ENCODE data around the gene MRPL28. TPM values are rescaled to one million over a fixed set of nuclear protein-coding genes. Genes with fewer than 3 reads are reported as not detected.

The MRPL28 gene
- total RNA-seq, 2 donors from 2014 or later: 137 to 138 TPM

GRCh38 chr16:340370-341091 is 29.8 kb downstream of the MRPL28 start:
- peaks cover 7% of the 10 kb centered on the region for H3K4me1 Mint-ChIP-seq
- Histone ChIP-seq H3K4me1 (ENCODE audit: control insufficient read depth, insufficient read depth, low read length) (no peaks in the 10 kb centered on the region), H3K4me3 (ENCODE audit: low read length) (no peak overlapping the region), H3K9ac (ENCODE audit: extremely low read depth, low read length, poor library complexity, severe bottlenecking) (no peak overlapping the region), H3K9me3 (ENCODE audit: control insufficient read depth, low read length) (peaks cover 13% of the 10 kb centered on the region), H3K36me3 (ENCODE audit: control insufficient read depth, insufficient read depth, low read length) (peaks cover 26% of the 10 kb centered on the region), H3K27me3 (ENCODE audit: control insufficient read depth, insufficient read depth, low read length, poor library complexity, severe bottlenecking) (no peaks in the 10 kb centered on the region), H3K27ac (ENCODE audit: low read depth, low read length) (no peak overlapping the region)
- DNase-seq: no peak
- H3K27me3 Mint-ChIP-seq (ENCODE audit: insufficient read depth): no peaks in the 10 kb centered on the region
- peaks cover 40% of the 10 kb centered on the region for H3K36me3 Mint-ChIP-seq (ENCODE audit: low read depth)
- H3K9me3 Mint-ChIP-seq: peaks cover 6% of the 10 kb centered on the region
- WGBS, 2 experiments (ENCODE audit: insufficient coverage in 1 of 2, insufficient read length in 1 of 2): 95 to 97% methylated on average over 18 to 23 of the region's 23 CpGs
- no peak overlapping the region for H3K4me3 Mint-ChIP-seq
- no peak for TF ChIP-seq CTCF (conservative IDR thresholded peaks at IDR 0.05)
- no peak overlapping the region for H3K27ac Mint-ChIP-seq

- no peak for TF ChIP-seq CTCF (conservative IDR thresholded peaks at IDR 0.05)
- peaks cover 6% of the 10 kb centered on the region for H3K9me3 Mint-ChIP-seq
- H3K4me1 Mint-ChIP-seq: peaks cover 7% of the 10 kb centered on the region
Observed at GRCh38 chr16:339680-340079, 30.7 kb downstream of the MRPL28 start.

GRCh38 chr16:337975-338575 is 32.3 kb downstream of the MRPL28 start:
- Mint-ChIP-seq H3K4me3 (no peak overlapping the region), H3K27ac (no peak overlapping the region), H3K27me3 (ENCODE audit: insufficient read depth) (no peaks in the 10 kb centered on the region), H3K9me3 (peaks cover 6% of the 10 kb centered on the region), H3K36me3 (ENCODE audit: low read depth) (peaks cover 24% of the 10 kb centered on the region), H3K4me1 (peaks cover 7% of the 10 kb centered on the region)
- peaks cover 8% of the 10 kb centered on the region for H3K9me3 ChIP-seq (ENCODE audit: control insufficient read depth, low read length)
- no peak for TF ChIP-seq CTCF (conservative IDR thresholded peaks at IDR 0.05)
- H3K9ac ChIP-seq (ENCODE audit: extremely low read depth, low read length, poor library complexity, severe bottlenecking): no peak overlapping the region
- no peak for DNase-seq
- H3K27me3 ChIP-seq (ENCODE audit: control insufficient read depth, insufficient read depth, low read length, poor library complexity, severe bottlenecking): no peaks in the 10 kb centered on the region
- no peak overlapping the region for H3K4me3 ChIP-seq (ENCODE audit: low read length)
- no peak overlapping the region for H3K27ac ChIP-seq (ENCODE audit: low read depth, low read length)
- no peaks in the 10 kb centered on the region for H3K4me1 ChIP-seq (ENCODE audit: control insufficient read depth, insufficient read depth, low read length)
- 87 to 93% methylated on average over 20 to 21 of the region's 21 CpGs for WGBS, 2 experiments (ENCODE audit: insufficient coverage in 1 of 2, insufficient read length in 1 of 2)
- peaks cover 11% of the 10 kb centered on the region for H3K36me3 ChIP-seq (ENCODE audit: control insufficient read depth, insufficient read depth, low read length)

More at GRCh38 chr16:339680-340079, 30.7 kb downstream of the MRPL28 start:
- Histone ChIP-seq H3K9ac (ENCODE audit: extremely low read depth, low read length, poor library complexity, severe bottlenecking) (no peak overlapping the region), H3K4me3 (ENCODE audit: low read length) (no peak overlapping the region), H3K27ac (ENCODE audit: low read depth, low read length) (no peak overlapping the region), H3K36me3 (ENCODE audit: control insufficient read depth, insufficient read depth, low read length) (peaks cover 18% of the 10 kb centered on the region), H3K4me1 (ENCODE audit: control insufficient read depth, insufficient read depth, low read length) (no peaks in the 10 kb centered on the region), H3K9me3 (ENCODE audit: control insufficient read depth, low read length) (peaks cover 10% of the 10 kb centered on the region), H3K27me3 (ENCODE audit: control insufficient read depth, insufficient read depth, low read length, poor library complexity, severe bottlenecking) (no peaks in the 10 kb centered on the region)
- H3K27me3 Mint-ChIP-seq (ENCODE audit: insufficient read depth): no peaks in the 10 kb centered on the region
- no peak overlapping the region for H3K4me3 Mint-ChIP-seq
- H3K27ac Mint-ChIP-seq: no peak overlapping the region
- peaks cover 33% of the 10 kb centered on the region for H3K36me3 Mint-ChIP-seq (ENCODE audit: low read depth)
- 93 to 100% methylated on average over 3 to 5 of the region's 5 CpGs for WGBS, 2 experiments (ENCODE audit: insufficient coverage in 1 of 2, insufficient read length in 1 of 2)
- DNase-seq: no peak

All from endodermal cell (in vitro differentiated cells).